Glutamatergic neuron (in vitro differentiated cells): ENCODE measurements around the gene OSBP2. TPM values are rescaled to one million over a fixed set of nuclear protein-coding genes. Genes with fewer than 3 reads are reported as not detected.

ENCODE experiments used
- DNase-seq: peaks from one replicate; pipeline ENCODE4 v3.0.0; 2022
- H3K27ac Mint-ChIP-seq: one replicate; pipeline ENCODE4 v1.8.0; 2020; ENCODE audit warnings: mild to moderate bottlenecking, mixed read lengths, inconsistent platforms; ENCODE audit not compliant: unreplicated experiment
- H3K27me3 Mint-ChIP-seq: one replicate; pipeline ENCODE4 v1.8.0; 2020; ENCODE audit warnings: mild to moderate bottlenecking, moderate library complexity, mixed read lengths, inconsistent platforms; ENCODE audit not compliant: unreplicated experiment
- H3K36me3 Mint-ChIP-seq: one replicate; pipeline ENCODE4 v1.8.0; 2020; ENCODE audit warnings: mild to moderate bottlenecking, mixed read lengths, inconsistent platforms; ENCODE audit not compliant: unreplicated experiment
- H3K4me1 Mint-ChIP-seq: one replicate; pipeline ENCODE4 v1.8.0; 2020; ENCODE audit warnings: mild to moderate bottlenecking, low read depth, mixed read lengths, inconsistent platforms; ENCODE audit not compliant: unreplicated experiment
- H3K4me3 Mint-ChIP-seq: one replicate; pipeline ENCODE4 v1.8.0; 2020; ENCODE audit warnings: mild to moderate bottlenecking, mixed read lengths, inconsistent platforms; ENCODE audit not compliant: unreplicated experiment
- H3K9me3 Mint-ChIP-seq: one replicate; pipeline ENCODE4 v1.8.0; 2020; ENCODE audit warnings: mild to moderate bottlenecking, moderate library complexity, mixed read lengths, inconsistent platforms; ENCODE audit not compliant: unreplicated experiment
- total RNA-seq: library from RNA; stranded (reverse); fragmentation: NEBNext Ultra II Directional; extraction: Animal tissue kit (Norgen Biotek cat#: 25700); gene quantifications from one replicate; pipeline ENCODE4 v1.2.1, GENCODE V29; 2021; ENCODE audit not compliant: unreplicated experiment
- TF ChIP-seq, protein P1 (sequence below): fragments of 200-600 bp; sonication (generic); IDR thresholded peaks from one replicate; pipeline ENCODE4 v1.5.0; 2021; ENCODE audit not compliant: partially characterized antibody, unreplicated experiment

Gene OSBP2
- total RNA-seq, 1 donor from 2014 or later, result 18.3 TPM

DNA sequence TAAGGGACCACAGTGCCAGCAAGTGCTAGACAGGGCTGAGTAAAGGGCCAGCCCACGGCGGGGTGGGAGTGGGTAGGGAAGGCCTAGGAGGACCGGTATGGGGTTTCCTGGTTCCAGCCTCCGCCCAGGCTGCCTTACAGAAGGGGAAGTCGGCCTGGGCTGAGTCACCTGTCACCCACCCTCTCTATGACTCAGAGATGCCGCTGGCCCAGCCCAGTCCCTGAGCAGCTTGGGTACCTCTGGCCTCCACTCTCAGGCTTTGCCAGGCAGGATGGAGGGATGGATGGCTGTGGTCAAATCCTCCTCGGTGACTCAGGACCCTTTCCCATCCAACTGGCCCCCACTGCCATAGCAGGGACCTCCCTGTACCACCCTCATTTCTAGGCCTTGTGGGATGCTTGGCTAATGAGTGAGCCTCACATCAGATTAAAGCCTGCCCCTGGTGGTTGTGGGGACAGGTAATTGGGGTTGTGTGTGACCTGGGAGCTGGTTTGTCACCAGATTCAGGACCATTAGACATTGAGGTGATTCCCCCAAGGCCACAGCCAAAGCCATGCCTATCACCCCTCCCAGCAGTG is 45.2 kb upstream of the OSBP2 start:
- Mint-ChIP-seq H3K4me3 (no peak overlapping the region), H3K36me3 (no peaks in the 10 kb centered on the region), H3K27ac (no peak overlapping the region), H3K9me3 (peaks cover 2% of the 10 kb centered on the region), H3K4me1 (no peaks in the 10 kb centered on the region), H3K27me3 (peaks cover 2% of the 10 kb centered on the region)
- DNase-seq, result no peak
- TF ChIP-seq, protein P1, sequence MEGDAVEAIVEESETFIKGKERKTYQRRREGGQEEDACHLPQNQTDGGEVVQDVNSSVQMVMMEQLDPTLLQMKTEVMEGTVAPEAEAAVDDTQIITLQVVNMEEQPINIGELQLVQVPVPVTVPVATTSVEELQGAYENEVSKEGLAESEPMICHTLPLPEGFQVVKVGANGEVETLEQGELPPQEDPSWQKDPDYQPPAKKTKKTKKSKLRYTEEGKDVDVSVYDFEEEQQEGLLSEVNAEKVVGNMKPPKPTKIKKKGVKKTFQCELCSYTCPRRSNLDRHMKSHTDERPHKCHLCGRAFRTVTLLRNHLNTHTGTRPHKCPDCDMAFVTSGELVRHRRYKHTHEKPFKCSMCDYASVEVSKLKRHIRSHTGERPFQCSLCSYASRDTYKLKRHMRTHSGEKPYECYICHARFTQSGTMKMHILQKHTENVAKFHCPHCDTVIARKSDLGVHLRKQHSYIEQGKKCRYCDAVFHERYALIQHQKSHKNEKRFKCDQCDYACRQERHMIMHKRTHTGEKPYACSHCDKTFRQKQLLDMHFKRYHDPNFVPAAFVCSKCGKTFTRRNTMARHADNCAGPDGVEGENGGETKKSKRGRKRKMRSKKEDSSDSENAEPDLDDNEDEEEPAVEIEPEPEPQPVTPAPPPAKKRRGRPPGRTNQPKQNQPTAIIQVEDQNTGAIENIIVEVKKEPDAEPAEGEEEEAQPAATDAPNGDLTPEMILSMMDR, result no peak

DNA sequence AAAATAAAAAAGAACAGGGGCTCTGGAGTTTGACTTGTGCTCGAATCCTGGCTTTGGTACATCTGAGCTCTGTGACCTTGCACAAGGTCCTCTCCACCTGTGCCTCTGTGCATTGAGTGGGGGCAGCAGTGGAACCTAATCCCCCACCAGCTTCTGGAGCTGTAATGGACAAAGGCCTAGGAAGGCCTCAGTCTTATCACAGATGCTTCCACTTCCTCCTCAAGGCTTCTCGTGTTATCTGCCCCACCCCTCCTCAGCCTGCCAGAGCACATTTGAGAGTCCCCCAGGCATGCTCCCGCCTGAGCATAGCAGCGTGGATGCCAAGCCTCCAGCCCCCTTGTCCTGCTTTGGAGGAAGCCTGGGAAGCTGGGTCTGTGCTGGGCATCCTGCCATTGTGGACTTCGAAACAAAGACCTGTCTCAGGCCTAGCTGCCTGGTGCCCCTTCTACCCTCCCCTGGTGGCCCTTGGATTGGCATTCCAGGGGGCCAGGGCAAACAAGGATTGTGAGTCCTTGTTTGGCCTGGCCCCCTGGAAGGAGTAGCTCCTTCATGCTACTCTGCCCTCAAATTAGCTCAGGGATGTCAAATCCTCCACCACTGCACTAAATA is 44.1 kb upstream of the OSBP2 start:
- DNase-seq, result no peak
- peaks cover 2% of the 10 kb centered on the region for H3K9me3 Mint-ChIP-seq
- H3K27ac Mint-ChIP-seq, result no peak overlapping the region
- TF ChIP-seq, protein P1, result no peak
- no peak overlapping the region for H3K4me3 Mint-ChIP-seq
- H3K27me3 Mint-ChIP-seq, result peaks cover 2% of the 10 kb centered on the region
- no peaks in the 10 kb centered on the region for H3K4me1 Mint-ChIP-seq
- H3K36me3 Mint-ChIP-seq, result no peaks in the 10 kb centered on the region

DNA sequence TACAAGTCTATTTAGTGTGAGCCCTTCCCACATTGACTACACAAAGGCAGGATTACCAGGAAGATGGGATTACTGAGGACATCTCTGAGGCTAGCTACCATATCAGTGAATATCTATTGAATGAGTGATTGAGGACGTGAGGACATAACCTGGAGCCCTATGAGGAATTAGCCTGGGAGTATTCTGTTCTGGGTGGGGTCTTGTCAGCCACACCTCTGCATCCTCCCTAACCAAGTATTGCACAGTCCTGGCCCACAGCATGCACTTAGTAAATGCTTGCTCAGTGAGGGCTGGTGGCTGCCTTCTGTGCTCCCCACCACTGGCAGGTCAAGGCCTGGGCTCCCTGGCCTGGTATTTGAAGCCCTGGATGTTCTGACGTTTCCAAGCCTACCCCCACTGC is 41.8 kb upstream of the OSBP2 start:
- Mint-ChIP-seq H3K4me3 (no peak overlapping the region), H3K4me1 (no peaks in the 10 kb centered on the region), H3K9me3 (peaks cover 2% of the 10 kb centered on the region), H3K27me3 (peaks cover 2% of the 10 kb centered on the region), H3K36me3 (no peaks in the 10 kb centered on the region), H3K27ac (no peak overlapping the region)
- no peak for DNase-seq
- TF ChIP-seq, protein P1, result no peak

DNA sequence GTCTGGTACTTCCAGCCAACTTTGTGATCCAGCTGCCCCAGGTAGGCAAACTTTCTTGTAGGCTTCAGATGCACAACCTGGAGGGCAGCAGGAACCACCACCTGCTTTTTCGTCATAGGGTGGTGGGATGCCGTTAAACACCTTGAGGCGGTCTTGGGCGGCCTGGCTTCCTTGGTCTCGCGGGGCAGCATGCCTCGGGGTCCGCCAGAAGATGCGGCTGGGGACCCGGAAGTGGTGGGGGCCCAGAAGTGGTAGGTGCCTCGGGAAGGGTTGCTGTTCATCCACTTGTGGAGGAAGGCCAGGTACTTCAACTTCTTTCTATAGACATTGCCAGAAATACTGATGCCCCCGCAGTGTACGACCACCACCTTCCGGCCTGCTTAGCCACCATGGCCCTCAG is 40.3 kb upstream of the OSBP2 start:
- Mint-ChIP-seq H3K36me3 (no peaks in the 10 kb centered on the region), H3K27ac (no peak overlapping the region), H3K4me1 (no peaks in the 10 kb centered on the region), H3K4me3 (no peak overlapping the region), H3K9me3 (no peaks in the 10 kb centered on the region), H3K27me3 (peaks cover 2% of the 10 kb centered on the region)
- DNase-seq, result no peak
- TF ChIP-seq, protein P1, result no peak

DNA sequence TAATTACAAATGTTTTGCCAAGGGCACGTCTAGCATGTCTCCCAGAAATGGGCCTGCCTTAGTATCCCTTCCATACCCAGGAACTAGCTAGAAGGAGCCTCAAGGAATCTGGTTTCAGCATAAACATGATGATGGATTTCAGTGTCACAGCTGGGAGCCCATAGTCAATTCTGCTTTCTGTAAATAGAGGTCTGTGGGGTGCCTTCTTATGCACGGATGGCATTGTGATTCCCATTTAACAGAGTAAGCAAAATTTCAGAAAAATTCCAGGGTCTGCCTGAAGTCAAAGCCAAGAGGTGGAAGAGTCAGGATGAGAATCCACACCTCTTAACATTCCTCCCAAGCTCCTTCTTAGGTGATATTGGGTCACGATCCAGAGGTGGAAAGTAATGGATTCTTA is 39.1 kb upstream of the OSBP2 start:
- DNase-seq, result no peak
- no peak overlapping the region for H3K27ac Mint-ChIP-seq
- no peaks in the 10 kb centered on the region for H3K4me1 Mint-ChIP-seq
- H3K9me3 Mint-ChIP-seq, result no peaks in the 10 kb centered on the region
- TF ChIP-seq, protein P1, result no peak
- H3K36me3 Mint-ChIP-seq, result no peaks in the 10 kb centered on the region
- peaks cover 2% of the 10 kb centered on the region for H3K27me3 Mint-ChIP-seq
- H3K4me3 Mint-ChIP-seq, result no peak overlapping the region
